CD4-positive, alpha-beta T cell treated with Interferon alpha-2 for 1 hour (primary cell): ENCODE measurements around the gene HSD17B13.

Experiments
- DNase-seq, 2 donors: peaks; one replicate each; pipeline ENCODE4 v3.0.0-alpha.2; 2020 to 2022

The HSD17B13 gene

DNA sequence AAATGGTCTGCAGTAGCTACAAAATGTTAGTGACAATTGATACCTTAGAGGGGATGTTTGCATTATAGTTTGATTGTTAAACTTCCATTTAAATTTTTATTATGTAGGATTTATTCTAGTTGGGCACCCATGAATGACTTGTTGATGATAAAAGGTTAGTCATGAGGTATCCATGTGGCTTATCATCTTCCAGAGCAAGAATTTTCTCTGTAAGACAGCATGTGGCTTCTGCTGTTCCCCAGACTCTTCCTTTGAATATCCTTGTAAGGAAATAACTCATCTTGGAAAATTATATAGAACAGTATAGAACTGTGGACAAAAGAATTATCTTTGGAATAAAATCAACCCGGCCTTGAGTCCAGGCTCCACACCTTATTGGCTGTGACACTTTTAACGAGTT, 62.2 kb downstream of the HSD17B13 start:
- no peak for DNase-seq

DNA sequence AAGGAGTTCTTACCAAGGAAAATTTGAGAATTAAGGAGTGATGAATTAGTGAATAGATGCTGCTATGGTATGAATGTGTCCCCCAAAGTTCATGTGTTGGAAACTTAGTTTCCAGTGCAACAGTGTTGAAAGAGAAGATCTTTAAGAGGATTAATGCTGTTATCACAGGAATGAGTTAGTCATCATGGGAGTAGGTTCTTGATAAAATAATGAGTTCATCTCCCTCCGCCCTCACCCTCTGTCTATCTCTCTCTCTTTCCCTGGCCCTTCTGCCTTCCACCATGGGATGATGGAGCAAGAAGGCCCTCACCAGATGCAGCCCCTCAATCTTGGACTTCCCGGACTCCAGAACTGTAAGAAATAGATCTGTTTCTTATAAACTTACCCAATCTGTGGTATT, 64.0 kb downstream of the HSD17B13 start:
- no peak for DNase-seq

DNA sequence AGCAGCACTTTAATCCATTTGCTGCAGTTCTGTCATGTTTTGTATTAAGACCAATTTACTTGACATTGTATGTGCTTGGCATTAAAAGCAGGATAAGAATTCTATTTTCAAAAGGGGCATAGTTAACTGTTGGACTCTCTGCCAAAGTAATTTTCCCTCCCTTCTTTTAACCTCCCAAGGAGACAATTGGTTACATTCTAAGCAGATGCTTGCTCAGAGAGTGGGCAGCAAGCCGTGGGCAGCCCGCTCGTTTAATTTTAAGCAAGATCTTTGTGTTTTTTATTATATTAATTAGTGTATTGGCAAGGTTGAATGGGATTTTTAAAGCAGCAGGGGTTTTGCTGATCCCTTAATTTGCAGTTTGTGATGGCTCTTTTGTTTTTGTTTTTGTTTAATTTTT, 65.2 kb downstream of the HSD17B13 start:
- no peak for DNase-seq

DNA sequence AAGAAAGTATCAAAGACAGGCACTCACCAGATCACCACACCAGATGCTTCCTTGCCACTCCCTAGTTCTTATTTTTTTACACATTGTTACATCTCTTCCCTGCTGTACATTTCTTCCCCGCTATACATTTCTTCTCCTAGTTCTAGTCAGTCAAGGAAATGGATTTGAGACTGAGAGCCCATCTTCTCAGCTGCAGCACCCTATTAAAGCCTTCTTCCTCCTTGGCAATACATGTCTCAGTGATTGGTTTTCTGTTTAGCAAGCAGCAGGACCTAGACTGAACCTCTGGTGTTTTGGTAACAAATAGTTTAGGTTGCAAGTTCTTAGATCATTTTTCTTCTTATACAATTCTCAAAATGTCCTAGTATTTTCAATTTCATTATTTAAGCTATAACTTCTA, 66.9 kb downstream of the HSD17B13 start:
- no peak for DNase-seq
